Stimulated activated naive B cell treated with anti-CD40 and anti-IgM and Interleukin-4, amounts not matched to agents 10 μg/mL and 1 μg/mL and 100 μg/mL, for 72 hours (primary cell): Measurements from ENCODE around the gene E2F4.
A peak's percentile ranks its signal among the peaks of the same experiment; 100 is the strongest.

Experiments
- ATAC-seq, 2 donors: fragments of 150-1000 bp; cut with Tn5 transposase; replicated peaks; 2 replicates each; pipeline ENCODE4 v1.10.0; 2021; ENCODE audit warnings: moderate library complexity in 1 of 2
- DNase-seq: peaks from one replicate; pipeline ENCODE4 v3.0.0; 2021
- H3K27ac Mint-ChIP-seq: one replicate; pipeline ENCODE4 v1.8.0; 2022; ENCODE audit warnings: mild to moderate bottlenecking, mixed read lengths
- H3K27me3 Mint-ChIP-seq, 2 donors: one replicate each; pipeline ENCODE4 v1.8.0; 2022; ENCODE audit warnings: mixed read lengths in 2 of 2
- H3K36me3 Mint-ChIP-seq, 2 donors: one replicate each; pipeline ENCODE4 v1.8.0; 2022; ENCODE audit warnings: mixed read lengths in 2 of 2, mild to moderate bottlenecking in 1 of 2
- H3K4me1 Mint-ChIP-seq, 2 donors: one replicate each; pipeline ENCODE4 v1.8.0; 2022; ENCODE audit warnings: mixed read lengths in 2 of 2, mild to moderate bottlenecking in 1 of 2
- H3K4me3 Mint-ChIP-seq, 2 donors: one replicate each; pipeline ENCODE4 v1.8.0; 2022; ENCODE audit warnings: mild to moderate bottlenecking in 2 of 2, mixed read lengths in 2 of 2, moderate library complexity in 1 of 2
- H3K9me3 Mint-ChIP-seq, 2 donors: one replicate each; pipeline ENCODE4 v1.8.0; 2022; ENCODE audit warnings: mixed read lengths in 2 of 2, mild to moderate bottlenecking in 1 of 2

Gene E2F4

DNA sequence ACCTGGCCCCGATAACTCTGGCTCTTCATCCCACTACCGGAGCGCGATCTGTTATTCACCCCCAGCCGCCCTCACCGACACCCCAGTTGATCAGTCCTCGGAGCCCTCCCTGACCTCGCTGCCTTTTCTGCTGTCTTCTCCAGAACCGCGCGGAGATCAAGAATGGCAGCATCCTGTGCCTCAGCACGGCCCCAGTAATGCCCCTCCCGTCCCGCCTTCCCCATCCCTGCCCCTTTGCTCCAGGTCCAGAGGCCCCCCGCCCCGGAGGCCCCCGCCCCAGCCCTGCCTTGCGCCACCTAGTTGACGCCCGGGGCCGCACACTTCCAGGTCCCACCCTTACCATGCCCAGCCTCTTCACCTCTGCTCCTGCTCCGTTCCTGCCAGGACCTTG, 7.8 kb downstream of the E2F4 start:
- Mint-ChIP-seq H3K27me3 (no peaks in the 10 kb centered on the region), H3K36me3 (peaks cover 48 to 68% of the 10 kb centered on the region in 2 donors), H3K4me3 (peak overlapping the region in 1 of 2 donors; percentile 23), H3K27ac (no peak overlapping the region), H3K4me1 (peaks cover 16 to 45% of the 10 kb centered on the region in 2 donors), H3K9me3 (no peaks in the 10 kb centered on the region)
- ATAC-seq = no peak
- no peak for DNase-seq

DNA sequence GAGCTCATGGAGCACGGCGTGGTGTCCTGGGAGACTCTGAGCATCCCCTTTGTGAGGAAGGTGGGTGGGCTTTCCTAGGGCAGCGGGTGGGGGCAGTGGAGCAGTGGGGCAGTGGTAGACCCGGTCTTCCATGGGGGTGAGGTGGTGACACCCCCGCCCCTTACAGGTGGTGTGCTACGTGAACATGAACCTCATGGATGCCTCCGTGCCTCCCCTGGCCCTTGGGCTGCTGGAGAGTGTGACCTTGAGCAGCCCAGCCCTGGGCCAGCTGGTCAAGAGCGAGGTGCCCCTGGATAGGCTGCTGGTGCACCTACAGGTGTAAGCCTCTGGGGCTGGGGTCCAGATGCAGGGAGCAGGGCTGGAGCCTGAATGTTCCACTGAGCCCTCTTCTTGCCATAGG, 8.5 kb downstream of the E2F4 start:
- H3K4me3 Mint-ChIP-seq = no peak overlapping the region
- no peaks in the 10 kb centered on the region for H3K27me3 Mint-ChIP-seq
- peaks cover 16 to 40% of the 10 kb centered on the region in 2 donors for H3K4me1 Mint-ChIP-seq
- H3K27ac Mint-ChIP-seq = no peak overlapping the region
- ATAC-seq (no peak), DNase-seq (no peak)
- H3K9me3 Mint-ChIP-seq = no peaks in the 10 kb centered on the region
- H3K36me3 Mint-ChIP-seq = peaks cover 41 to 68% of the 10 kb centered on the region in 2 donors

DNA sequence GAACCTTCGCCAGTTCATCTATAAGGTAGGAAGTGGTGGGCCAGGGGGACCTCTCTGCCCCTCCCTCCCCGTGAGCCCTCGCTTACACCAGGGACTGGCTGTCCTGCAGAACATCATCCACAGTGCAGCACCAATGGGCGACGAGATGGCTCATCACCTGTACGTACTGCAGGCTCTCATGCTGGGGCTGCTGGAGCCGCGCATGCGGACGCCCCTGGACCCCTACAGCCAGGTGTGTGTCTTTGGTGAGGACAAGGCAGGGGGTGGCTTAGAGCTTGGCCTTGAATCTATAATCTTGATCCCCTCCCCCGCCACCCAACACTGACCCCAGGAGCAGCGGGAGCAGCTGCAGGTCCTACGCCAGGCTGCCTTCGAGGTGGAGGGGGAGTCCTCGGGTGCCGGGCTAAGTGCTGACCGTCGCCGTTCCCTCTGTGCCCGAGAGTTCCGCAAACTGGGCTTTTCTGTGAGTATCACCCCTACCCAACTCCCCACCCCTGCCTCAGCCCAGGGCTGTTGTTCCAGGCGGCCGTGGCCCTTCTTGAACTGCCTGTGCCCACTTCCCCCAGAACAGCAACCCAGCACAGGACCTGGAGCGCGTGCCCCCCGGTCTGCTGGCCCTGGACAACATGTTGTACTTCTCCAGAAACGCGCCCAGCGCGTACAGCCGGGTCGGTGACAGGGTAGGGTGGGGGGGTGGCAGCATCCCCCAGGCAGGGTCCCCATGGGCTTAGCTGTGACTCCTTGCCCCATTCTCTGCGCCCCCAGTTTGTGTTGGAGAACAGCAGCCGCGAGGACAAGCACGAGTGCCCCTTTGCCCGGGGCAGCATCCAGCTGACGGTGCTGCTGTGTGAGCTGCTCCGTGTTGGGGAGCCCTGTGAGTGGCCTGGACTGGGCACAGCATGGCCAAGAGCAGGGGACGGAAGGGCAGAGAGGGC, 9.7 kb downstream of the E2F4 start:
- Mint-ChIP-seq H3K27ac (no peak overlapping the region), H3K27me3 (no peaks in the 10 kb centered on the region), H3K4me3 (no peak overlapping the region), H3K9me3 (no peaks in the 10 kb centered on the region), H3K4me1 (peaks cover 12 to 28% of the 10 kb centered on the region in 2 donors), H3K36me3 (peaks cover 33 to 68% of the 10 kb centered on the region in 2 donors)
- DNase-seq (no peak), ATAC-seq (no peak)

GRCh38 chr16:67202426-67202825, 10.5 kb downstream of the E2F4 start:
- Mint-ChIP-seq H3K4me3 (no peak overlapping the region), H3K27ac (no peak overlapping the region), H3K4me1 (peaks cover 11 to 21% of the 10 kb centered on the region in 2 donors), H3K36me3 (peaks cover 28 to 65% of the 10 kb centered on the region in 2 donors), H3K27me3 (no peaks in the 10 kb centered on the region), H3K9me3 (no peaks in the 10 kb centered on the region)
- no peak for ATAC-seq
- DNase-seq = no peak

DNA sequence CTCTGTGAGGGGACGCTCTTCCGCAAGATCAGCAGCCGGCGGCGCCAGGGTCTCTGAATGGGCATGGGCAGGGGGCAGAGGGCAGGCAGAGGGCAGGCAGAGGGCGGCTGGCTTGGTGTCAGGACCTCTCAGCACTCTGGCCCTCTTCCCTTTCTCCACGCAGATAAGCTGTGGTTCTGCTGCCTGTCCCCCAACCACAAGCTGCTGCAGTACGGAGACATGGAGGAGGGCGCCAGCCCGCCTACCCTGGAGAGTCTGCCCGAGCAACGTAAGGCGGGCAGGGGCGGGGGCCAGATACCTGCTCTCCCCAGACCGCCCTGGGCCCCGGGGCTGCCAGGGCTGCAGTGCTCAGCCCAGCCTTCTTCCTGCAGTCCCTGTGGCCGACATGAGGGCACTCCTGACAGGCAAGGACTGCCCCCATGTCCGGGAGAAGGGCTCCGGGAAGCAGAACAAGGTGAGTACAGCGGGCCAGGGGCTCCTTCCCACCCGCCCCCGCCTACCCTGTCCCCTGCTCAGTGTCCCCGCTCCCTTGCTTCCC, 11.1 kb downstream of the E2F4 start:
- ATAC-seq (no peak), DNase-seq (no peak)
- H3K36me3 Mint-ChIP-seq = peaks cover 24 to 59% of the 10 kb centered on the region in 2 donors
- no peaks in the 10 kb centered on the region for H3K27me3 Mint-ChIP-seq
- peaks cover 9 to 15% of the 10 kb centered on the region in 2 donors for H3K4me1 Mint-ChIP-seq
- no peak overlapping the region for H3K27ac Mint-ChIP-seq
- no peaks in the 10 kb centered on the region for H3K9me3 Mint-ChIP-seq
- no peak overlapping the region for H3K4me3 Mint-ChIP-seq

DNA sequence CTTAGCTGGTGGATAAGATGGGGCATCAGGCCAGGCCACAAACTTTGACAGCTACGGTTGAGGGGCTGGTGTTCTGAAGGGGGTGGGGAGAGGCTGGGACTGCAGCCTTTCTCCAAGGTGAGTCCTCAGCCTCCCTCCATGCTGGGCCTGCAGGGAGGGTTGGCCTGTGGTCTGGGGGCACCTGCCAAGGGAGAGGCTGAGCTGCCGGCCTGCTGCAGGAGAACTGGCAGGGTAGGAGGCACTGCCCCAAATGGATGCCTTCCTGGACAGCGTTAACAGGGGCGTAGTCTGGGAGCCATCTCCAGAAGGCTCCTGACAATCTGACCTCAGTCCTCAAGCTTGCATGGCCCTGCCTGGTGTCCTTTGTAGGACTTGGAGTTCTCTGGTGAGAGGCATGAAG, 12.1 kb downstream of the E2F4 start:
- Mint-ChIP-seq H3K4me3 (no peak overlapping the region), H3K9me3 (no peaks in the 10 kb centered on the region), H3K4me1 (peaks cover 5 to 8% of the 10 kb centered on the region in 2 donors), H3K27ac (no peak overlapping the region), H3K36me3 (peaks cover 18 to 53% of the 10 kb centered on the region in 2 donors), H3K27me3 (no peaks in the 10 kb centered on the region)
- no peak for DNase-seq
- ATAC-seq = no peak

GRCh38 chr16:67206129-67206837, 14.3 kb downstream of the E2F4 start:
- H3K27me3 Mint-ChIP-seq = no peaks in the 10 kb centered on the region

GRCh38 chr16:67206838-67207248, 14.9 kb downstream of the E2F4 start:
- Mint-ChIP-seq H3K9me3 (no peaks in the 10 kb centered on the region), H3K36me3 (peaks cover 3 to 42% of the 10 kb centered on the region in 2 donors), H3K4me1 (peaks cover 0 to 3% of the 10 kb centered on the region in 2 donors), H3K27ac (peak overlapping the region; percentile 72), H3K4me3 (no peak overlapping the region), H3K27me3 (no peaks in the 10 kb centered on the region)
- no peak for DNase-seq
- no peak for ATAC-seq

More at GRCh38 chr16:67206129-67206837, 14.3 kb downstream of the E2F4 start:
- ATAC-seq = no peak
- H3K27ac Mint-ChIP-seq = peak overlapping the region; percentile 88
- H3K4me3 Mint-ChIP-seq = no peak overlapping the region
- peaks cover 0 to 3% of the 10 kb centered on the region in 2 donors for H3K4me1 Mint-ChIP-seq
- peaks cover 5 to 44% of the 10 kb centered on the region in 2 donors for H3K36me3 Mint-ChIP-seq
- DNase-seq = no peak
- no peaks in the 10 kb centered on the region for H3K9me3 Mint-ChIP-seq

DNA sequence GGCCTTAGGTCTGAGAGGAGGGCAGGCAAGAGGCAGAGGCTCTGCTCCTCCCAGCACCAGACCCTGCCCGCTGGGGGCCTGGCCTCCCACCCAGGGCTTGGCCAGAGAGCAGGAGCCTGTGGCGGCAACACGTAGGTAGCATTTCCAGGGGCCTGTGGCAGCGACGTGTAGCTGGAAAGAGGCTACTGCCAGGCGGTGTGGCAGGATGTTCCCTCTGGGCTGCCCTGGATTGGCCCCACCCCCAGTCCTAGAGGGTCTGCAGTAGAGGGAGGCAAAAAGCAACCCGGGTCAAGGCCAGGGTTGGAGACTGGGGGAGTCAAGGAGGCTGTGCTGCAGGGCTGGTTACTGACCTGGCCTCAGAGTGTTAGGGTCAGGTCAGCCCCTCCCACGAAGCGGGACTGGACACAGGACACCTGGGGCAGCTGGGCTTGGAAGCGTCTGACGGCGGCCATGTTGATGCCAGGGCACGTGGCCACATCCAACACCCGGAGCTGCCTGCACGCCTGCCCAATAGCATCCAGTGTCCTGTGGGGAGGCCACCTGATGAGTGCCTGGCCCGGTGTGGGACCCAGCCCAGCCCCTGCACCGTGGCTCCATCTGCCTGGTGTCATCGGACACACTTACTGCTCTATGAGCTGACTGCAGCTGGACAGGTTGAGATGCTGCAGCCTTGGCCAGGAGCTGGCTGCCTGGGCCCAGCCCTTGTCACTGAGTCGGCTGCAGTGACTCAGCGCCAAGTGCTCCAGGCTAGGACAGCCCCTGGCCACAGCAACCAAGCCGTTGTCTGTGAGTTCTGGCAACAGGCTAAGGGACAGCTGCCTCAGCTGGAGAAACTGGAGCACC, 15.5 kb downstream of the E2F4 start:
- DNase-seq (no peak), ATAC-seq (no peak)
- H3K27ac Mint-ChIP-seq = peak overlapping the region; percentile 81

GRCh38 chr16:67208154-67208896, 16.4 kb downstream of the E2F4 start:
- ATAC-seq = peak in 1 of 2 donors; percentile 9
- H3K4me3 Mint-ChIP-seq = no peak overlapping the region
- H3K9me3 Mint-ChIP-seq = no peaks in the 10 kb centered on the region
- DNase-seq = no peak
- H3K4me1 Mint-ChIP-seq = peaks cover 0 to 3% of the 10 kb centered on the region in 2 donors
- H3K27me3 Mint-ChIP-seq = no peaks in the 10 kb centered on the region
- H3K36me3 Mint-ChIP-seq = peaks cover 3 to 34% of the 10 kb centered on the region in 2 donors
- H3K27ac Mint-ChIP-seq = peak overlapping the region; percentile 31

More for the DNA sequence above, 15.5 kb downstream of the E2F4 start:
- H3K36me3 Mint-ChIP-seq = peaks cover 3 to 38% of the 10 kb centered on the region in 2 donors
- H3K9me3 Mint-ChIP-seq = no peaks in the 10 kb centered on the region
- no peaks in the 10 kb centered on the region for H3K27me3 Mint-ChIP-seq
- H3K4me3 Mint-ChIP-seq = no peak overlapping the region
- H3K4me1 Mint-ChIP-seq = peaks cover 0 to 3% of the 10 kb centered on the region in 2 donors

DNA sequence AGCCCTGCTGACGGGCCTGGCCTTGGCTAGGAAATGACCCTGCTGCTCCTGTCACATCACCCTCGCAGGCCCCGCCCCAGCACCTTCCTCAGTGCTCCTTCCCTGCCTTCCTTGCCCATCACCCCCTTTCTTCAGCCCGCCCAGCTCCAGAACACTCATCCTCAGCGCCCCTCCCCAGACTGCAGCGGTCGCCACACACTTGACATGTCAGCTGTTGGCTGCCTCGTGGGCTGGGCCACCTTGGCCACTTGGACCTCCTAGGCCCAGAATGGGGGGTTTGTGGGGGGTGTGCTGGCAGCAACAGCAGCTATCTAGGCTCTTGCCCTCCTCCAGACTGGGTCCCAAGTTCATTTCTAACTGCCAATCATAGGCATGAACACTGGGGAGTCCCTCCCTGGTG, 17.6 kb downstream of the E2F4 start:
- H3K9me3 Mint-ChIP-seq = no peaks in the 10 kb centered on the region
- no peak for ATAC-seq
- H3K36me3 Mint-ChIP-seq = peaks cover 3 to 29% of the 10 kb centered on the region in 2 donors
- no peak overlapping the region for H3K27ac Mint-ChIP-seq
- no peaks in the 10 kb centered on the region for H3K27me3 Mint-ChIP-seq
- peak overlapping the region in 1 of 2 donors; percentile 7 for H3K4me3 Mint-ChIP-seq
- H3K4me1 Mint-ChIP-seq = peaks cover 0 to 3% of the 10 kb centered on the region in 2 donors
- DNase-seq = no peak

- Mint-ChIP-seq H3K36me3 (peaks cover 3 to 21% of the 10 kb centered on the region in 2 donors), H3K4me1 (peaks cover 0 to 3% of the 10 kb centered on the region in 2 donors), H3K4me3 (no peak overlapping the region), H3K27ac (no peak overlapping the region), H3K9me3 (no peaks in the 10 kb centered on the region), H3K27me3 (no peaks in the 10 kb centered on the region)
- DNase-seq (no peak), ATAC-seq (no peak)
These were observed 18.3 kb downstream of the E2F4 start for GRCh38 chr16:67210069-67210937.
